Tibial nerve (tissue), 4 donors: ENCODE measurements around the gene MEA1. TPM values are rescaled to one million over a fixed set of nuclear protein-coding genes. Genes with fewer than 3 reads are reported as not detected.

Experiments
- DNase-seq, 2 donors: peaks; one replicate each; pipeline ENCODE4 v3.0.0-alpha.2; 2019; ENCODE audit warnings: low spot score in 2 of 2
- H3K27ac ChIP-seq, 4 donors: fragments of 200-600 bp; sonication (generic) in 3 of 4; one replicate each; pipeline ENCODE4 v1.5.1; 2017 to 2019; ENCODE audit warnings: mild to moderate bottlenecking in 1 of 4
- H3K27me3 ChIP-seq, 2 donors: fragments of 200-600 bp; sonication (generic) in 1 of 2; one replicate each; pipeline versions ENCODE4 v1.5.1 to v1.6.0; 2017 to 2019
- H3K36me3 ChIP-seq, 3 donors: fragments of 200-600 bp; sonication (generic); one replicate each; pipeline ENCODE4 v1.5.1; 2018 to 2019
- H3K4me1 ChIP-seq, 4 donors: fragments of 200-600 bp; sonication (generic) in 3 of 4; one replicate each; pipeline ENCODE4 v1.5.1; 2017 to 2019
- H3K4me3 ChIP-seq, 4 donors: fragments of 200-600 bp; sonication (generic) in 3 of 4; one replicate each; pipeline ENCODE4 v1.5.1; 2017 to 2019; ENCODE audit warnings: mild to moderate bottlenecking in 1 of 4, moderate library complexity in 1 of 4
- H3K9me3 ChIP-seq, 4 donors: fragments of 200-600 bp; sonication (generic) in 3 of 4; one replicate each; pipeline ENCODE4 v1.5.1; 2017 to 2019
- CTCF ChIP-seq, 5 experiments: fragments of 200-600 bp in 3 of 5; fragments of 450-650 bp in 2 of 5; sonication (generic) in 3 of 5; IDR thresholded peaks; one replicate each; pipeline ENCODE4 v1.5.1; 2016 to 2019; ENCODE audit warnings: antibody characterized with exemption in 5 of 5, mild to moderate bottlenecking in 3 of 5, moderate library complexity in 2 of 5
- EP300 ChIP-seq, 2 donors: sonication (generic); formaldehyde crosslinking; IDR thresholded peaks; one replicate each; pipeline ENCODE4 v1.6.1; 2017; ENCODE audit warnings: antibody characterized with exemption in 2 of 2, mild to moderate bottlenecking in 1 of 2
- POLR2A ChIP-seq, 2 donors: fragments of 450-650 bp; IDR thresholded peaks; one replicate each; pipeline ENCODE4 v1.6.1; 2017; ENCODE audit warnings: antibody characterized with exemption in 2 of 2, mild to moderate bottlenecking in 2 of 2, moderate library complexity in 2 of 2
- WGBS, 2 donors: methylation state at CpG; one replicate each; pipeline ENCODE4 v1.1.5; 2018; 5-methylcytosine and 5-hydroxymethylcytosine counted together
- total RNA-seq, 4 donors: library from RNA; depleted of rRNA; stranded (reverse); fragments of >200 nt; gene quantifications; one replicate each; pipeline ENCODE4 v1.1.0, GENCODE V29; 2016

The MEA1 gene
- total RNA-seq, 4 donors from 2014 or later: 41.8 to 91.6 (median 67.4) TPM

GRCh38 chr6:42984001-42984923 lies 29.5 kb downstream of the MEA1 start, which contains the start of gene PPP2R5D:
Gene PPP2R5D (plus strand): TSS chr6:42984570. CDS start chr6:42984678, 108 bp downstream.
- TF ChIP-seq EP300 (IDR thresholded peaks at IDR 0.05) (peak in 1 of 2 donors; percentile 91), POLR2A (IDR thresholded peaks at IDR 0.05) (peak; percentile 28 to 89), CTCF (IDR thresholded peaks at IDR 0.05) (peak in 2 of 5 experiments; percentile 3 to 57)
- peak; percentile 97 to 98 for DNase-seq
- peak within 1 kb of the TSS; percentile 50 to 81 (median 71) for H3K4me3 ChIP-seq
- peaks cover 0 to 5% (median 5%) of the 10 kb centered on the region in 3 donors for H3K36me3 ChIP-seq
- no peaks in the 10 kb centered on the region for H3K27me3 ChIP-seq
- peak within 1 kb of the TSS; percentile 80 to 88 (median 84) for H3K27ac ChIP-seq
- H3K9me3 ChIP-seq: no peaks in the 10 kb centered on the region
- 0 to 1% methylated on average over 59 of the region's 59 CpGs for WGBS, 2 donors
- H3K4me1 ChIP-seq: peaks cover 0 to 67% (median 39%) of the 10 kb centered on the region in 4 donors

- Histone ChIP-seq H3K4me3 (no peak overlapping the region), H3K36me3 (no peaks in the 10 kb centered on the region), H3K4me1 (peaks cover 0 to 60% (median 36%) of the 10 kb centered on the region in 4 donors), H3K27me3 (no peaks in the 10 kb centered on the region), H3K9me3 (no peaks in the 10 kb centered on the region), H3K27ac (no peak overlapping the region)
- no peak for TF ChIP-seq CTCF (IDR thresholded peaks at IDR 0.05)
- no peak for TF ChIP-seq EP300 (IDR thresholded peaks at IDR 0.05)
- TF ChIP-seq POLR2A (IDR thresholded peaks at IDR 0.05): no peak
- WGBS, 2 donors: 90% methylated on average over 5 of the region's 5 CpGs
- no peak for DNase-seq
Observed at GRCh38 chr6:42981836-42982235, 31.9 kb downstream of the MEA1 start.

GRCh38 chr6:42979523-42980177 lies 34.1 kb downstream of the MEA1 start:
- Histone ChIP-seq H3K4me3 (peak overlapping the region; percentile 68 to 93 (median 80)), H3K27ac (peak overlapping the region in 3 of 4 donors; percentile 85 to 91 (median 86)), H3K36me3 (peaks cover 0 to 10% (median 0%) of the 10 kb centered on the region in 3 donors), H3K9me3 (no peaks in the 10 kb centered on the region), H3K27me3 (no peaks in the 10 kb centered on the region), H3K4me1 (peaks cover 0 to 44% (median 21%) of the 10 kb centered on the region in 4 donors)
- WGBS, 2 donors: 32 to 34% methylated on average over 9 of the region's 9 CpGs
- TF ChIP-seq POLR2A (IDR thresholded peaks at IDR 0.05): no peak
- TF ChIP-seq CTCF (IDR thresholded peaks at IDR 0.05): no peak
- TF ChIP-seq EP300 (IDR thresholded peaks at IDR 0.05): no peak
- DNase-seq: no peak

- TF ChIP-seq CTCF (IDR thresholded peaks at IDR 0.05) (no peak), EP300 (IDR thresholded peaks at IDR 0.05) (peak in 1 of 2 donors; percentile 62), POLR2A (IDR thresholded peaks at IDR 0.05) (peak in 1 of 2 donors; percentile 35)
- Histone ChIP-seq H3K4me3 (peak within 1 kb of the TSS; percentile 68 to 93 (median 80)), H3K27me3 (no peaks in the 10 kb centered on the region)
Observed at GRCh38 chr6:42978839-42979522, 34.8 kb downstream of the MEA1 start, which contains the start of gene PEX6. Gene PEX6 (minus strand): TSS chr6:42979181. CDS start chr6:42979150, 31 bp downstream.

More at GRCh38 chr6:42978839-42979522, 34.8 kb downstream of the MEA1 start, which contains the start of gene PEX6:
- Histone ChIP-seq H3K9me3 (no peaks in the 10 kb centered on the region), H3K36me3 (peaks cover 0 to 14% (median 0%) of the 10 kb centered on the region in 3 donors), H3K27ac (peak within 1 kb of the TSS; percentile 75 to 91 (median 86)), H3K4me1 (peaks cover 0 to 43% (median 21%) of the 10 kb centered on the region in 4 donors)
- peak; percentile 59 to 72 for DNase-seq
- 1% methylated on average over 30 of the region's 59 CpGs for WGBS, 2 donors
